Rectal smooth muscle tissue (tissue), 1 donor: ENCODE measurements around the gene VCAN.

ENCODE experiments used
- H3K27ac ChIP-seq: one replicate; pipeline ENCODE4 v1.7.0; 2013; ENCODE audit warnings: low read depth, low read length, inconsistent platforms
- H3K27me3 ChIP-seq: one replicate; pipeline ENCODE4 v1.7.0; 2013; ENCODE audit warnings: low read length; ENCODE audit not compliant: control insufficient read depth, insufficient read depth
- H3K36me3 ChIP-seq: one replicate; pipeline ENCODE4 v1.7.0; 2013; ENCODE audit warnings: low read length; ENCODE audit not compliant: control insufficient read depth, insufficient read depth
- H3K4me1 ChIP-seq: one replicate; pipeline ENCODE4 v1.7.0; 2013; ENCODE audit warnings: low read length; ENCODE audit not compliant: control insufficient read depth, insufficient read depth
- H3K4me3 ChIP-seq: one replicate; pipeline ENCODE4 v1.7.0; 2013; ENCODE audit warnings: low read length
- H3K9ac ChIP-seq: one replicate; pipeline ENCODE4 v1.7.0; 2013; ENCODE audit warnings: low read length

VCAN gene

GRCh38 chr5:83488271-83488670, 16.7 kb downstream of the VCAN start:
- Histone ChIP-seq H3K27me3 (no peaks in the 10 kb centered on the region), H3K27ac (no peak overlapping the region), H3K4me1 (no peaks in the 10 kb centered on the region), H3K9ac (no peak overlapping the region), H3K36me3 (no peaks in the 10 kb centered on the region), H3K4me3 (no peak overlapping the region)

GRCh38 chr5:83488821-83489220, 17.3 kb downstream of the VCAN start:
- Histone ChIP-seq H3K27ac (no peak overlapping the region), H3K36me3 (no peaks in the 10 kb centered on the region), H3K27me3 (no peaks in the 10 kb centered on the region), H3K4me3 (no peak overlapping the region), H3K9ac (no peak overlapping the region), H3K4me1 (no peaks in the 10 kb centered on the region)

GRCh38 chr5:83490203-83490602, 18.7 kb downstream of the VCAN start:
- H3K4me3 ChIP-seq = no peak overlapping the region

GRCh38 chr5:83492331-83492730, 20.8 kb downstream of the VCAN start:
- no peaks in the 10 kb centered on the region for H3K4me1 ChIP-seq
- H3K27me3 ChIP-seq = no peaks in the 10 kb centered on the region
- no peak overlapping the region for H3K27ac ChIP-seq
- H3K4me3 ChIP-seq = no peak overlapping the region
- H3K9ac ChIP-seq = no peak overlapping the region
- H3K36me3 ChIP-seq = no peaks in the 10 kb centered on the region

More at GRCh38 chr5:83490203-83490602, 18.7 kb downstream of the VCAN start:
- Histone ChIP-seq H3K27me3 (no peaks in the 10 kb centered on the region), H3K9ac (no peak overlapping the region), H3K27ac (no peak overlapping the region), H3K4me1 (no peaks in the 10 kb centered on the region), H3K36me3 (no peaks in the 10 kb centered on the region)

- no peak overlapping the region for H3K4me3 ChIP-seq
- no peak overlapping the region for H3K9ac ChIP-seq
- no peaks in the 10 kb centered on the region for H3K27me3 ChIP-seq
- no peaks in the 10 kb centered on the region for H3K36me3 ChIP-seq
- H3K4me1 ChIP-seq = no peaks in the 10 kb centered on the region
- no peak overlapping the region for H3K27ac ChIP-seq
Observed at GRCh38 chr5:83493644-83494043, 22.1 kb downstream of the VCAN start.

GRCh38 chr5:83494087-83494620, 22.6 kb downstream of the VCAN start:
- Histone ChIP-seq H3K27me3 (no peaks in the 10 kb centered on the region), H3K27ac (no peak overlapping the region)

GRCh38 chr5:83494666-83495065, 23.1 kb downstream of the VCAN start:
- no peaks in the 10 kb centered on the region for H3K36me3 ChIP-seq
- no peak overlapping the region for H3K4me3 ChIP-seq

More at GRCh38 chr5:83494087-83494620, 22.6 kb downstream of the VCAN start:
- Histone ChIP-seq H3K4me3 (no peak overlapping the region), H3K9ac (no peak overlapping the region), H3K36me3 (no peaks in the 10 kb centered on the region), H3K4me1 (no peaks in the 10 kb centered on the region)

GRCh38 chr5:83496626-83497025, 25.1 kb downstream of the VCAN start:
- Histone ChIP-seq H3K27me3 (no peaks in the 10 kb centered on the region), H3K4me3 (no peak overlapping the region), H3K4me1 (no peaks in the 10 kb centered on the region), H3K36me3 (no peaks in the 10 kb centered on the region), H3K27ac (no peak overlapping the region), H3K9ac (no peak overlapping the region)

More at GRCh38 chr5:83494666-83495065, 23.1 kb downstream of the VCAN start:
- H3K27ac ChIP-seq = no peak overlapping the region
- H3K4me1 ChIP-seq = no peaks in the 10 kb centered on the region
- H3K27me3 ChIP-seq = no peaks in the 10 kb centered on the region
- no peak overlapping the region for H3K9ac ChIP-seq

GRCh38 chr5:83498585-83498984, 27.0 kb downstream of the VCAN start:
- Histone ChIP-seq H3K27me3 (no peaks in the 10 kb centered on the region), H3K36me3 (no peaks in the 10 kb centered on the region), H3K27ac (no peak overlapping the region), H3K4me3 (no peak overlapping the region), H3K4me1 (no peaks in the 10 kb centered on the region), H3K9ac (no peak overlapping the region)

GRCh38 chr5:83503662-83504061, 32.1 kb downstream of the VCAN start:
- H3K4me3 ChIP-seq = no peak overlapping the region
- no peaks in the 10 kb centered on the region for H3K27me3 ChIP-seq
- H3K27ac ChIP-seq = no peak overlapping the region
- H3K4me1 ChIP-seq = no peaks in the 10 kb centered on the region
- no peaks in the 10 kb centered on the region for H3K36me3 ChIP-seq
- no peak overlapping the region for H3K9ac ChIP-seq

GRCh38 chr5:83507431-83507830, 35.9 kb downstream of the VCAN start:
- H3K4me3 ChIP-seq = no peak overlapping the region
- peaks cover 2% of the 10 kb centered on the region for H3K4me1 ChIP-seq
- no peak overlapping the region for H3K27ac ChIP-seq
- H3K27me3 ChIP-seq = no peaks in the 10 kb centered on the region
- H3K9ac ChIP-seq = no peak overlapping the region
- H3K36me3 ChIP-seq = no peaks in the 10 kb centered on the region

- Histone ChIP-seq H3K4me1 (peaks cover 2% of the 10 kb centered on the region), H3K27ac (no peak overlapping the region), H3K4me3 (no peak overlapping the region), H3K36me3 (no peaks in the 10 kb centered on the region), H3K9ac (no peak overlapping the region), H3K27me3 (no peaks in the 10 kb centered on the region)
Observed at GRCh38 chr5:83509540-83509939, 38.0 kb downstream of the VCAN start.

- H3K27me3 ChIP-seq = no peaks in the 10 kb centered on the region
- no peak overlapping the region for H3K9ac ChIP-seq
- H3K4me3 ChIP-seq = no peak overlapping the region
- peaks cover 2% of the 10 kb centered on the region for H3K4me1 ChIP-seq
- no peaks in the 10 kb centered on the region for H3K36me3 ChIP-seq
- H3K27ac ChIP-seq = no peak overlapping the region
Observed at GRCh38 chr5:83510260-83510659, 38.7 kb downstream of the VCAN start.
